GM23338 (cell line): ENCODE results near the gene ASS1. TPM values are rescaled to one million over a fixed set of nuclear protein-coding genes. Genes with fewer than 3 reads are reported as not detected.
A peak's percentile ranks its signal among the peaks of the same experiment; 100 is the strongest.

Experiments used
- ATAC-seq: fragments of 200-7000 bp; cut with Tn5 transposase; 3 replicates; pipeline ENCODE4 v1.9.1; 2020
- DNase-seq: peaks from one replicate; pipeline ENCODE4 v3.0.0-alpha.2; 2015; ENCODE audit warnings: low spot score
- H2AFZ ChIP-seq: fragments of 200-600 bp; sonication (generic); 2 replicates; pipeline ENCODE4 v1.8.0; 2016; ENCODE audit warnings: antibody characterized with exemption, mild to moderate bottlenecking, moderate library complexity
- H3F3A ChIP-seq: fragments of 200-600 bp; sonication (generic); replicated peaks from 2 replicates; pipeline ENCODE4 v1.8.0; 2017; ENCODE audit warnings: antibody characterized with exemption, mixed run types, low read depth
- H3K27ac ChIP-seq: fragments of 200-600 bp; sonication (generic); 2 replicates; pipeline ENCODE4 v1.6.1; 2016; ENCODE audit warnings: low read depth
- H3K27me3 ChIP-seq: fragments of 200-600 bp; sonication (generic); 2 replicates; pipeline ENCODE4 v1.8.0; 2016; ENCODE audit warnings: mild to moderate bottlenecking, mixed run types, moderate library complexity; ENCODE audit not compliant: insufficient read depth
- H3K36me3 ChIP-seq: fragments of 200-600 bp; sonication (generic); 2 replicates; pipeline ENCODE4 v1.8.0; 2016; ENCODE audit warnings: mild to moderate bottlenecking; ENCODE audit not compliant: insufficient read depth
- H3K4me1 ChIP-seq: fragments of 200-600 bp; sonication (generic); 2 replicates; pipeline ENCODE4 v1.8.0; 2016; ENCODE audit warnings: mild to moderate bottlenecking, moderate library complexity; ENCODE audit not compliant: insufficient read depth
- H3K4me2 ChIP-seq: fragments of 200-600 bp; sonication (generic); 2 replicates; pipeline ENCODE4 v1.7.1; 2017; ENCODE audit warnings: mixed run types
- H3K4me3 ChIP-seq: fragments of 200-600 bp; sonication (generic); 2 replicates; pipeline ENCODE4 v1.6.1; 2016; ENCODE audit warnings: mixed run types
- H3K79me2 ChIP-seq: fragments of 200-600 bp; sonication (generic); replicated peaks from 2 replicates; pipeline ENCODE4 v1.8.0; 2017; ENCODE audit warnings: mild to moderate bottlenecking; ENCODE audit not compliant: insufficient read depth
- H3K9me2 ChIP-seq: fragments of 200-600 bp; sonication (generic); 2 replicates; pipeline ENCODE4 v1.8.0; 2017; ENCODE audit not compliant: insufficient read depth
- H4K20me1 ChIP-seq: fragments of 200-600 bp; sonication (generic); replicated peaks from 2 replicates; pipeline ENCODE4 v1.8.0; 2017; ENCODE audit warnings: mild to moderate bottlenecking; ENCODE audit not compliant: insufficient read depth
- H3K27ac Mint-ChIP-seq: 2 replicates; pipeline ENCODE4 v1.8.0; 2020; ENCODE audit warnings: inconsistent platforms, mild to moderate bottlenecking, moderate library complexity, mixed read lengths
- H3K27me3 Mint-ChIP-seq: 3 replicates; pipeline ENCODE4 v1.8.0; 2022; ENCODE audit warnings: low read depth, mild to moderate bottlenecking, moderate library complexity, mixed read lengths, inconsistent platforms; ENCODE audit not compliant: insufficient read depth, poor library complexity
- H3K36me3 Mint-ChIP-seq: 3 replicates; pipeline ENCODE4 v1.8.0; 2021; ENCODE audit warnings: low read depth, mild to moderate bottlenecking, inconsistent platforms, moderate library complexity, mixed read lengths
- H3K4me1 Mint-ChIP-seq: 3 replicates; pipeline ENCODE4 v1.8.0; 2020; ENCODE audit warnings: mild to moderate bottlenecking, inconsistent platforms, mixed read lengths
- H3K4me3 Mint-ChIP-seq: 3 replicates; pipeline ENCODE4 v1.8.0; 2021; ENCODE audit warnings: moderate library complexity, mild to moderate bottlenecking, inconsistent platforms, mixed read lengths
- H3K9me3 Mint-ChIP-seq: 3 replicates; pipeline ENCODE4 v1.8.0; 2020; ENCODE audit warnings: moderate library complexity, mild to moderate bottlenecking, inconsistent platforms, mixed read lengths
- CREB1 ChIP-seq: fragments of 250-450 bp; sonication (Bioruptor Pico); IDR thresholded peaks from 2 replicates; pipeline ENCODE4 v1.5.0; 2020; ENCODE audit warnings: low read depth, mild to moderate bottlenecking, moderate library complexity
- EZH2 ChIP-seq: fragments of 200-600 bp; sonication (generic); IDR thresholded peaks from one replicate; pipeline ENCODE4 v1.8.0; 2017; ENCODE audit warnings: antibody characterized with exemption, mild to moderate bottlenecking, low read depth; ENCODE audit not compliant: unreplicated experiment
- EZH2phosphoT487 ChIP-seq: fragments of 200-600 bp; sonication (generic); IDR thresholded peaks from one replicate; pipeline ENCODE4 v1.8.1; 2018; ENCODE audit warnings: antibody characterized with exemption; ENCODE audit not compliant: unreplicated experiment
- NANOG ChIP-seq: IDR thresholded peaks from 2 replicates; pipeline ENCODE4 v1.6.1; 2016; ENCODE audit warnings: antibody characterized with exemption, borderline replicate concordance
- POLR2AphosphoS5 ChIP-seq: IDR thresholded peaks from 2 replicates; pipeline ENCODE4 v1.6.1; 2016; ENCODE audit warnings: antibody characterized with exemption, low read depth
- ZNF114 ChIP-seq: fragments of 250-450 bp; sonication (Bioruptor Pico); IDR thresholded peaks from 2 replicates; pipeline ENCODE4 v1.5.0; 2020; ENCODE audit warnings: mild to moderate bottlenecking, moderate library complexity
- ZNF331 ChIP-seq: fragments of 250-450 bp; sonication (Bioruptor Pico); IDR thresholded peaks from 2 replicates; pipeline ENCODE4 v1.5.0; 2020; ENCODE audit warnings: low read depth, mild to moderate bottlenecking, moderate library complexity
- ZNF462 ChIP-seq: fragments of 250-450 bp; sonication (Bioruptor Pico); IDR thresholded peaks from 2 replicates; pipeline ENCODE4 v1.5.0; 2020; ENCODE audit warnings: mild to moderate bottlenecking, moderate library complexity
- polyA plus RNA-seq: library from polyadenylated mRNA; unstranded; fragments of >200 nt; fragmentation: Nextera tagmentation; extraction: Ambion mirVana; gene quantifications from 2 replicates; pipeline ENCODE4 v1.2.1, GENCODE V29; 2016
- total RNA-seq: library from RNA; depleted of rRNA; stranded (reverse); fragments of >200 nt; shearing (Covaris generic); gene quantifications from 2 replicates; pipeline ENCODE4 v1.2.3, GENCODE V29; 2014
- TF ChIP-seq, protein P1 (sequence below), 2 experiments: fragments of 200-600 bp in 1 of 2; sonication (generic) in 1 of 2; conservative IDR thresholded peaks; 2 replicates each; pipeline versions ENCODE4 v1.5.1 to v1.6.1; 2016 to 2017; ENCODE audit warnings: antibody characterized with exemption in 2 of 2, low read depth in 2 of 2, mild to moderate bottlenecking in 2 of 2, moderate library complexity in 1 of 2

The ASS1 gene
- total and polyA plus RNA-seq, 2 experiments from 2014 or later: 65.8 to 103 TPM

DNA sequence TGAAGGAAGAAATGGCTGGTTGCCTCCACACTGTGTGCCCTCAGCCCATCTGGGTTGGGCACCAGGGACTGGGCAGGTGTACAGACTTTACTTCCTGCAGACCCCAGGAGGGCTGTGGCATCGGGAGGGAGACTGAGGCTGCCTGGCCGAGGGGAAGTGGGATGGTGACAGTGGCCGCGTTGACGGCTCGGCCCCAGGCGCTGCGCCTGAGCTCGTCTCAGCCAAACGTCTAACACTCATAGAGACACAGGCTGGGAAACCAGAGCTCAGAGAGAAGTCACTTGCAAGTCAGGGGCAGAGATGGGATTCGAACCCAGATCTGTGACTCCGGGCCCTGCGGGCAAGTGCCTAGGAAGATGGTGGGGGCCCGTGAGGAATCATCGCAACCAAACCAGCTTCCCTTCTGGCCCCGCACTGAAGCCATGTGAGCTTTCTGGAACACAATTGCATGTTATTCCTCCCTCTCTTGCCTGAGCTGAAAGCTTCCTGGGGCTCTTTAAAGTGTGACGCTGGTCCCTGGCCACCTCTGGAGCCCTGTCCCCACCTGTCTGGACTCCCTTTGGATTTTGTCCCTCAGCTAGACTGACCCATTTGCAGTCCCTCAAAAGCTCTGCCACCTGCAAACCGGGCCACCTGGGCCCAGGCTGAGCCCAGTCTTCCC is 81.6 kb downstream of the ASS1 start (continued):
- TF ChIP-seq ZNF462 (CRISPR knock-in tag) (no peak), POLR2AphosphoS5 (no peak), CREB1 (CRISPR knock-in tag) (no peak), NANOG (no peak), EZH2 (no peak), ZNF331 (no peak), EZH2phosphoT487 (no peak), ZNF114 (CRISPR knock-in tag) (no peak)

GRCh38 chr9:130526854-130527650 is 82.3 kb downstream of the ASS1 start:
- no peak overlapping the region for H3K4me3 ChIP-seq
- H3K9me3 Mint-ChIP-seq: peaks cover 3% of the 10 kb centered on the region; the same call in 1 of the 3 replicates

More at GRCh38 chr9:130526854-130527650, 82.3 kb downstream of the ASS1 start:
- Histone ChIP-seq H3K27me3 (no peaks in the 10 kb centered on the region), H3K27ac (no peak overlapping the region), H2AFZ (no peak overlapping the region; the same call in 1 of the 2 replicates), H3K4me2 (no peak overlapping the region), H3K36me3 (no peaks in the 10 kb centered on the region), H3K4me1 (peaks cover 21% of the 10 kb centered on the region), H3K79me2 (no peaks in the 10 kb centered on the region), H4K20me1 (no peaks in the 10 kb centered on the region), H3F3A (no peaks in the 10 kb centered on the region), H3K9me2 (no peaks in the 10 kb centered on the region)
- DNase-seq (no peak), ATAC-seq (no peak)
- Mint-ChIP-seq H3K27ac (0 out of 2 replicates have a peak overlapping the region, but pooled peaks have one; percentile 16), H3K4me1 (peaks cover 25% of the 10 kb centered on the region), H3K36me3 (no peaks in the 10 kb centered on the region; the same call in 2 of the 3 replicates), H3K27me3 (peaks cover 3% of the 10 kb centered on the region), H3K4me3 (no peak overlapping the region)
- TF ChIP-seq, protein P1, sequence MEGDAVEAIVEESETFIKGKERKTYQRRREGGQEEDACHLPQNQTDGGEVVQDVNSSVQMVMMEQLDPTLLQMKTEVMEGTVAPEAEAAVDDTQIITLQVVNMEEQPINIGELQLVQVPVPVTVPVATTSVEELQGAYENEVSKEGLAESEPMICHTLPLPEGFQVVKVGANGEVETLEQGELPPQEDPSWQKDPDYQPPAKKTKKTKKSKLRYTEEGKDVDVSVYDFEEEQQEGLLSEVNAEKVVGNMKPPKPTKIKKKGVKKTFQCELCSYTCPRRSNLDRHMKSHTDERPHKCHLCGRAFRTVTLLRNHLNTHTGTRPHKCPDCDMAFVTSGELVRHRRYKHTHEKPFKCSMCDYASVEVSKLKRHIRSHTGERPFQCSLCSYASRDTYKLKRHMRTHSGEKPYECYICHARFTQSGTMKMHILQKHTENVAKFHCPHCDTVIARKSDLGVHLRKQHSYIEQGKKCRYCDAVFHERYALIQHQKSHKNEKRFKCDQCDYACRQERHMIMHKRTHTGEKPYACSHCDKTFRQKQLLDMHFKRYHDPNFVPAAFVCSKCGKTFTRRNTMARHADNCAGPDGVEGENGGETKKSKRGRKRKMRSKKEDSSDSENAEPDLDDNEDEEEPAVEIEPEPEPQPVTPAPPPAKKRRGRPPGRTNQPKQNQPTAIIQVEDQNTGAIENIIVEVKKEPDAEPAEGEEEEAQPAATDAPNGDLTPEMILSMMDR (conservative IDR thresholded peaks at IDR 0.05; ENCODE audit: low read depth in 2 of 2): no peak
